Cardiac muscle cell (in vitro differentiated cells and primary cell): Measurements from ENCODE around the gene KISS1. TPM values are rescaled to one million over a fixed set of nuclear protein-coding genes. Genes with fewer than 3 reads are reported as not detected.

Source experiments
- DNase-seq, 2 donors: peaks; one replicate each; pipeline versions ENCODE4 v3.0.0 to v3.0.0-alpha.2; 2010 to 2017; ENCODE audit warnings: low read depth in 1 of 2, low spot score in 1 of 2
- H3K27ac ChIP-seq: fragments of 200-600 bp; sonication (generic); 2 replicates; pipeline ENCODE4 v1.5.1; 2016
- H3K27me3 ChIP-seq: fragments of 200-600 bp; sonication (generic); 2 replicates; pipeline ENCODE4 v1.6.0; 2016; ENCODE audit warnings: control low read depth
- H3K36me3 ChIP-seq: fragments of 200-600 bp; sonication (generic); 2 replicates; pipeline ENCODE4 v1.5.1; 2016; ENCODE audit warnings: control low read depth
- H3K4me1 ChIP-seq: fragments of 200-600 bp; sonication (generic); 2 replicates; pipeline ENCODE4 v1.8.1; 2017; ENCODE audit warnings: low read depth, mild to moderate bottlenecking, mixed run types
- H3K4me3 ChIP-seq: fragments of 200-600 bp; sonication (generic); 2 replicates; pipeline ENCODE4 v1.5.1; 2016; ENCODE audit warnings: mild to moderate bottlenecking
- H3K9me3 ChIP-seq: fragments of 200-600 bp; sonication (generic); 2 replicates; pipeline ENCODE4 v1.5.1; 2017; ENCODE audit warnings: low read depth, mild to moderate bottlenecking, control low read depth
- polyA plus RNA-seq: library from polyadenylated mRNA; unstranded; fragments of >200 nt; fragmentation: Nextera tagmentation; extraction: Ambion mirVana; gene quantifications from 2 replicates; pipeline ENCODE4 v1.2.1, GENCODE V29; 2016
- total RNA-seq: library from RNA; depleted of rRNA; stranded (reverse); fragments of >200 nt; gene quantifications from 2 replicates; pipeline ENCODE4 v1.2.3, GENCODE V29; 2016
- TF ChIP-seq, protein P1 (sequence below): IDR thresholded peaks from 2 replicates; pipeline ENCODE4 v1.5.1; 2012; ENCODE audit warnings: low read depth, mild to moderate bottlenecking, low read length

Gene KISS1
- total and polyA plus RNA-seq, 2 experiments from 2014 or later: 0.21 to 1.4 TPM

DNA sequence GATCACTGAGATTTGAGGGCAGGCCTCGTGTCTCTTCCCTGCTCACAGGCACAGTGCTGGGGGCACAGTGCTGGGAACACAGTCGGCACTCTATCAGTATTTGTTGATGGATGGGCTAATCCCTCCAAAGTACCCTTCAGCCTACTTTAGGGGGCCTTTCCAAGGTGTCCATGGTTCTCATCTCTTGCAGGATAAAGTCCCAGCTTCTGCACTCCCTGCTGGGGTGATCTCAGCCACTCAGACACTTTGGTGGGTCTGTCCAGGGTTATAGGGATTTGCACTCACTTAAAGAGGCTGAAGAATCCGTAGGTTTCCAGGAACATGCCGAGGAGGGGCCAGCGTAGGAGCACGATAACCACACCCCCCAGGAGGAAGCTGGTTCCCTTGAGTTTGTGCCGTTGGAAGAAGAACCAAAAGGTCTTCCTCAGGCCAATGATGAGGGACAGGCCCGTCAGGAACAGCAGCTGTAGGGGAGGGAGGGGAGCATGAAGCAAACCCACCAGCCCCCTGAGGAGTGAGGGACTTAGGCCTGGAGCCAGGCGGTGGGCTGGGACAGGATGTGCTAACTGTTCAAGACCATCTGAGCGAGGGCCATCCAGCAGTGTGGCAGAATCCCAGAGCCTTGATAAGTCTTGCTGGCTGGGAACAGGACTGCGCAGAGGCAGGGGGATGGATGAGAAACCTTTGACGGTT, 5.2 kb upstream of the KISS1 start:
- TF ChIP-seq, protein P1, sequence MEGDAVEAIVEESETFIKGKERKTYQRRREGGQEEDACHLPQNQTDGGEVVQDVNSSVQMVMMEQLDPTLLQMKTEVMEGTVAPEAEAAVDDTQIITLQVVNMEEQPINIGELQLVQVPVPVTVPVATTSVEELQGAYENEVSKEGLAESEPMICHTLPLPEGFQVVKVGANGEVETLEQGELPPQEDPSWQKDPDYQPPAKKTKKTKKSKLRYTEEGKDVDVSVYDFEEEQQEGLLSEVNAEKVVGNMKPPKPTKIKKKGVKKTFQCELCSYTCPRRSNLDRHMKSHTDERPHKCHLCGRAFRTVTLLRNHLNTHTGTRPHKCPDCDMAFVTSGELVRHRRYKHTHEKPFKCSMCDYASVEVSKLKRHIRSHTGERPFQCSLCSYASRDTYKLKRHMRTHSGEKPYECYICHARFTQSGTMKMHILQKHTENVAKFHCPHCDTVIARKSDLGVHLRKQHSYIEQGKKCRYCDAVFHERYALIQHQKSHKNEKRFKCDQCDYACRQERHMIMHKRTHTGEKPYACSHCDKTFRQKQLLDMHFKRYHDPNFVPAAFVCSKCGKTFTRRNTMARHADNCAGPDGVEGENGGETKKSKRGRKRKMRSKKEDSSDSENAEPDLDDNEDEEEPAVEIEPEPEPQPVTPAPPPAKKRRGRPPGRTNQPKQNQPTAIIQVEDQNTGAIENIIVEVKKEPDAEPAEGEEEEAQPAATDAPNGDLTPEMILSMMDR: no peak
- H3K27ac ChIP-seq: peak overlapping the region; percentile 5

DNA sequence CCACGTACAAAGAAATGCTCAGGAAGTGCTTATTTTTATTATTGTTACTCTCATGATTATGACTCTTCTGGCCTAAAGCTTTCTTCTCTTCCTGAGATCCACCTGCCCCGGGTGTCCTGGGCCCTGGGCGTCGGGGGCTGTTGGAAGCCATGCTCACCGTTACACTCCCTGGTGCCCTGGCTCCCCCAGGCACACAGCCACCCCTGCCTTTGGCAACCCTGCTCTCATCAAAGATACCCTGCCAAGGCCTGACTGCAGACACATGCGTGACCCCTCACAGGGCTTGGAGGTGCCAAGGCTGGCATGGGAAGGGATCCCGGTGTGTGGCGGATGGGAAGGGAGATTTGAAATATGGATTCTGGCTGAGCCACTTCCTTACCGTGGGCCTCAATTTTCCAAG, 3.3 kb upstream of the KISS1 start:
- Histone ChIP-seq H3K4me1 (peaks cover 26% of the 10 kb centered on the region), H3K27me3 (peaks cover 11% of the 10 kb centered on the region), H3K4me3 (no peak overlapping the region), H3K9me3 (no peaks in the 10 kb centered on the region), H3K36me3 (no peaks in the 10 kb centered on the region), H3K27ac (no peak overlapping the region)
- TF ChIP-seq, protein P1: no peak
- DNase-seq: no peak

More for the DNA sequence above, 5.2 kb upstream of the KISS1 start:
- Histone ChIP-seq H3K4me1 (peaks cover 26% of the 10 kb centered on the region), H3K27me3 (peaks cover 19% of the 10 kb centered on the region), H3K36me3 (no peaks in the 10 kb centered on the region), H3K9me3 (no peaks in the 10 kb centered on the region), H3K4me3 (no peak overlapping the region)
- no peak for DNase-seq

DNA sequence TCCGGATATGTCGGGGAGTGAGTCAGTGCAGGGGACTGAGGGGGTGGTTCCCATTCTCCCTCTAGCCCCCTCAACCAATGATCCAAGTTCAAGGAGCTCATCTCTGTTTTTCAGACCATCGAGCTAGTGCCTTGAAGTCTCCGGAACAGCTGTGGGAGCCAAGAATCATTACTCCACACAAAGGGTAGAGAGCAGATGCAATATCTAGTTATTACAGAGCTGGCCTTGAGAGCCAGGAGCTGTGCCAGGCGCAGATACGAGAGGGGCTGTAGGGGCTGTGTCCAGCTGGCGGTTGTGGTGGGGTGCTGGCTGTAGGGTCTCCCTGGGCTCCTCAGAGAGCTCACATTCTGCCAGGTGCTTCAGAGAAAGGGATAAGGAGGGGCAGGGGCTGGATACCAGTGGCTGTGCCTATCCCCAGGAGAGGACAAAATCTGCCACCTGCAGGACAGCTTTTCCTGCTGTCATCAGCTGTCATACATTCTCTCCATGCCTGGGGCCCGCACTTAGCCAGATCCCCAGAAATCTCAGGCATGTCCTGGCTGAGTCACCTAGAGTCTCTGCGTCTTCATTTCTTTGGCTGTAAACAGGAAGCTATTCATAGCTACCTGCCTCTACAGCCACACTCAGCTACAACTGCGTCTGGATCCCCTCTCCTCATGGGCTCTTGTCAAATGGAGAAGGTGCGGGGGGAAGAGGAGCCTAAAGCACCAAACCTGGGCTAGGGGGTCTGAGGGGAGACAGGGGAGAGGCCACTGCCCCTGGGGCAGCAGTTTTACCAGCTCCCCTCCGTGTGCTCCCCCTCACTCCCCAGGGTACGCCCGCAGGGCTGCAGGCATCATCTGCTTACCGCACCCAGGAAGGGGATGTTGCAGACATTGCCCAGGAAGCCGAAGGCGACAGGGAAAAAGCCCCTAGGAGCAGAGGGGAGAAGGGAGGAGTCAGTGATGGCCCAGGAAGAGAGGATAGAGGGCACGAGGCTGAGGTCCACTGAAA, 2.4 kb upstream of the KISS1 start:
- Histone ChIP-seq H3K9me3 (no peaks in the 10 kb centered on the region), H3K4me1 (peaks cover 26% of the 10 kb centered on the region), H3K4me3 (no peak overlapping the region), H3K36me3 (no peaks in the 10 kb centered on the region), H3K27ac (peak overlapping the region; percentile 65), H3K27me3 (peaks cover 7% of the 10 kb centered on the region)
- TF ChIP-seq, protein P1: no peak
- DNase-seq: peak; percentile 52 to 54

DNA sequence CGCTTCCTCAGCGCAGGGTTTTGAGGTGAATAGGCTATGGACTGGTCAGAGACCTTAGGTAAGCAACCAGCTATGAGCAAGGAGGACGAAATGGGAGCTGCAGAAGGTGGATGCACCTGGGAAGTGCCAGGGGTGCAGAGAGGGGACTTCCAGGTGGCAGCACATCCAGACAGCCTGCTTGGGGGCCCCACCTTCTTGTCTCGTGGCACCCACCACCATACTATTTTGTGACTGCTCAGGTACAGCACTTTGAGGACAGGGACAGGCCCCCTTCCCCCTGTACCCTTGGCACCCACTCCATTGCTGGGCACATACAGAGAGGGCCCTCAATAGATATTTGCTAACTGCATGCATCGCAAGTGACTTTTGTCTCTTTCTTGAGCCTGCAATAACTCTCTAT, 777 bp upstream of the KISS1 start:
- no peak overlapping the region for H3K4me3 ChIP-seq
- no peaks in the 10 kb centered on the region for H3K36me3 ChIP-seq
- DNase-seq: no peak
- H3K27ac ChIP-seq: no peak overlapping the region
- peaks cover 16% of the 10 kb centered on the region for H3K27me3 ChIP-seq
- H3K9me3 ChIP-seq: no peaks in the 10 kb centered on the region
- TF ChIP-seq, protein P1: no peak
- peaks cover 26% of the 10 kb centered on the region for H3K4me1 ChIP-seq

DNA sequence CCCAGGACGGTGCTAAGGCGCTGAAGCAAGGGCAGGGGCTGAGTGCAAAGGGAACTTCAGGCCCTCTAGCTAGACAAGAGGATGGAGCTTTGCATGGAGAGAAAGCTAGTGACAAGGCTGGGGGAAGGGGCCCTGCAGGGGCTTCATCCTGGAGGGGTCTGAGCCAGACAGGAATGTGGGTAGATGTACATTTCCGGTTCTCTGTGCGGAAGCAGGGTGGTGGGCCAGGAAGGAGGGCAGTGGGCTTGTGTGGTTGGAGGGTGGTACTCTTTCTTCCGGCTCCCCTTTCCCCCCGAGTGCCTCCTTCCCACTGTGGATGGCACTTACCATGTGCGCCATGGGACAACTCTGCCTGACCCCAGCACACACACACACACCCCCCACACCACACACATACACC, 1.5 kb downstream of the KISS1 start:
- H3K27me3 ChIP-seq: peaks cover 38% of the 10 kb centered on the region
- TF ChIP-seq, protein P1: no peak
- H3K4me3 ChIP-seq: no peak overlapping the region

More for the DNA sequence above, 1.5 kb downstream of the KISS1 start:
- DNase-seq: no peak
- H3K27ac ChIP-seq: no peak overlapping the region
- no peaks in the 10 kb centered on the region for H3K9me3 ChIP-seq
- peaks cover 16% of the 10 kb centered on the region for H3K4me1 ChIP-seq
- no peaks in the 10 kb centered on the region for H3K36me3 ChIP-seq
